HCT116 (cell line): ENCODE measurements around the gene SLC27A4. TPM values are rescaled to one million over a fixed set of nuclear protein-coding genes. Genes with fewer than 3 reads are reported as not detected.

Experiments used
- ATAC-seq: fragments of 200-7000 bp; cut with Tn5 transposase; 2 replicates; pipeline ENCODE4 v1.9.1; 2020; ENCODE audit warnings: mild to moderate bottlenecking, moderate library complexity
- BruUV-seq: library from RNA; stranded (reverse); fragments of 400-500 nt; replicated peaks from 2 replicates; lab custom pipeline; 2021; lab: Mats Ljungman, UMichigan
- CTCF ChIA-PET: fragments of 300-600 bp; sonication (Branson Sonifier 250); formaldehyde crosslinking; loops from one replicate; lab custom pipeline; 2021; ENCODE audit warnings: antibody characterized with exemption; lab: Charles Lee
- POLR2A ChIA-PET: fragments of 300-600, 350-600 bp; sonication (Branson Sonifier 250); formaldehyde crosslinking; loops from one replicate; lab custom pipeline; 2021; ENCODE audit warnings: antibody characterized with exemption; lab: Charles Lee
- RAD21 ChIA-PET, 2 experiments: fragments of 300-600 bp; sonication (Branson Sonifier 250); formaldehyde crosslinking; loops; one replicate each; lab custom pipeline; 2023; ENCODE audit warnings: low total read pairs in 2 of 2; ENCODE audit not compliant: uncharacterized antibody in 2 of 2, unreplicated experiment in 2 of 2, low non-redundant PET in 1 of 2; lab: Charles Lee
- DNase-seq: peaks from one replicate; pipeline ENCODE4 v3.0.0-alpha.2; 2010; ENCODE audit warnings: low read depth, low spot score
- H2AFZ ChIP-seq: fragments of 200-600 bp; shearing (Covaris generic), sonication (generic); 2 replicates; pipeline ENCODE4 v1.6.1; 2017; ENCODE audit warnings: low read depth, mixed run types, mixed read lengths, antibody characterized with exemption, low read length; ENCODE audit not compliant: poor library complexity, severe bottlenecking
- H3K27ac ChIP-seq: 2 replicates; pipeline ENCODE4 v1.5.1; 2012; ENCODE audit warnings: low read depth, low read length
- H3K27me3 ChIP-seq: fragments of 200-600 bp; sonication (generic); 2 replicates; pipeline ENCODE4 v1.6.1; 2016; ENCODE audit warnings: mixed run types, low read length, mixed read lengths; ENCODE audit not compliant: insufficient read depth
- H3K36me3 ChIP-seq, 2 experiments: fragments of 200-500 bp in 1 of 2; fragments of 200-600 bp in 1 of 2; sonication (Bioruptor generic) in 1 of 2; sonication (generic) in 1 of 2; 2 replicates each; pipeline versions ENCODE4 v1.5.1 to v1.6.1; 2014 to 2016; ENCODE audit warnings: low read length in 2 of 2, inconsistent platforms in 1 of 2, mixed read lengths in 1 of 2, mixed run types in 1 of 2; ENCODE audit not compliant: insufficient read depth in 2 of 2, control insufficient read depth in 1 of 2
- H3K4me1 ChIP-seq, 2 experiments: fragments of 200-600 bp in 1 of 2; sonication (generic) in 1 of 2; 2 replicates each; pipeline versions ENCODE4 v1.5.1 to v1.6.1; 2012 to 2017; ENCODE audit warnings: low read length in 2 of 2, inconsistent platforms in 1 of 2, mild to moderate bottlenecking in 1 of 2, mixed read lengths in 1 of 2, mixed run types in 1 of 2, moderate library complexity in 1 of 2; ENCODE audit not compliant: insufficient read depth in 2 of 2, control insufficient read depth in 1 of 2
- H3K4me2 ChIP-seq: fragments of 200-600 bp; sonication (generic); 2 replicates; pipeline ENCODE4 v1.6.1; 2017; ENCODE audit warnings: mixed run types, low read length, mixed read lengths
- H3K4me3 ChIP-seq, 2 experiments: fragments of 200-600 bp in 1 of 2; sonication (generic) in 1 of 2; replicated peaks in 1 of 2; 2 replicates each; pipeline ENCODE4 v1.5.1; 2011 to 2016; ENCODE audit warnings: low read length in 2 of 2, control low read depth in 1 of 2, low read depth in 1 of 2, mild to moderate bottlenecking in 1 of 2, mixed read lengths in 1 of 2, mixed run types in 1 of 2
- H3K79me2 ChIP-seq: fragments of 200-600 bp; sonication (generic); 2 replicates; pipeline ENCODE4 v1.6.1; 2017; ENCODE audit warnings: mild to moderate bottlenecking, mixed run types, low read length, moderate library complexity, mixed read lengths; ENCODE audit not compliant: insufficient read depth
- H3K9ac ChIP-seq: fragments of 200-600 bp; sonication (generic); 2 replicates; pipeline ENCODE4 v1.6.1; 2016; ENCODE audit warnings: low read length, mixed read lengths
- H3K9me2 ChIP-seq: fragments of 200-600 bp; sonication (generic), shearing (Covaris generic); 2 replicates; pipeline ENCODE4 v1.6.1; 2017; ENCODE audit warnings: mixed run types, mild to moderate bottlenecking, moderate library complexity; ENCODE audit not compliant: insufficient read depth
- H3K9me3 ChIP-seq, 2 experiments: fragments of 200-500 bp in 1 of 2; fragments of 200-600 bp in 1 of 2; sonication (Bioruptor generic) in 1 of 2; sonication (generic) in 1 of 2; 2 replicates each; pipeline ENCODE4 v1.6.1; 2014 to 2017; ENCODE audit warnings: low read length in 2 of 2, mixed read lengths in 2 of 2, inconsistent platforms in 1 of 2, low read depth in 1 of 2, mild to moderate bottlenecking in 1 of 2, mixed run types in 1 of 2, moderate library complexity in 1 of 2; ENCODE audit not compliant: control insufficient read depth in 1 of 2, insufficient read depth in 1 of 2
- H4K20me1 ChIP-seq: fragments of 200-600 bp; sonication (generic), shearing (Covaris generic); 2 replicates; pipeline ENCODE4 v1.6.1; 2017; ENCODE audit warnings: mixed run types, mild to moderate bottlenecking, moderate library complexity; ENCODE audit not compliant: insufficient read depth
- CBX3 ChIP-seq: IDR thresholded peaks from 2 replicates; pipeline ENCODE4 v1.6.1; 2012; ENCODE audit warnings: low read depth
- ELF1 ChIP-seq: IDR thresholded peaks from 2 replicates; pipeline ENCODE4 v1.6.1; 2012; ENCODE audit warnings: low read depth, borderline replicate concordance
- EZH2 ChIP-seq: fragments of 200-600 bp; sonication (generic); IDR thresholded peaks from 2 replicates; pipeline ENCODE4 v1.6.1; 2017; ENCODE audit warnings: antibody characterized with exemption, mixed run types
- EZH2phosphoT487 ChIP-seq: fragments of 200-600 bp; IDR thresholded peaks from 2 replicates; pipeline ENCODE4 v1.6.1; 2018; ENCODE audit warnings: antibody characterized with exemption, borderline replicate concordance
- JUND ChIP-seq: IDR thresholded peaks from 2 replicates; pipeline ENCODE4 v1.6.1; 2012
- POLR2A ChIP-seq: IDR thresholded peaks from 2 replicates; pipeline ENCODE4 v1.7.0; 2011; ENCODE audit warnings: borderline replicate concordance; ENCODE audit not compliant: insufficient read depth, insufficient read length; ENCODE audit errors: extremely low read depth
- RAD21 ChIP-seq: IDR thresholded peaks from 2 replicates; pipeline ENCODE4 v1.6.1; 2012; ENCODE audit warnings: low read depth, mild to moderate bottlenecking
- SIN3A ChIP-seq: IDR thresholded peaks from 2 replicates; pipeline ENCODE4 v1.6.1; 2012; ENCODE audit warnings: low read depth
- YY1 ChIP-seq: IDR thresholded peaks from 2 replicates; pipeline ENCODE4 v1.6.1; 2011; ENCODE audit warnings: low read length, low read depth, moderate library complexity, mild to moderate bottlenecking; ENCODE audit not compliant: insufficient replicate concordance; ENCODE audit errors: extremely low read depth
- ZFX ChIP-seq: fragments of 450-650 bp; IDR thresholded peaks from 2 replicates; pipeline ENCODE4 v1.6.1; 2017
- ZNF274 ChIP-seq: fragments of 200-500 bp; sonication (Bioruptor generic); IDR thresholded peaks from 2 replicates; pipeline ENCODE4 v1.6.1; 2014; ENCODE audit warnings: mild to moderate bottlenecking, low read depth, low read length, inconsistent platforms
- intact Hi-C: fragments of 100-400 bp; cut with micrococcal nuclease; formaldehyde crosslinking; loops from 2 replicates; pipeline ENCODE4 v1.10.0; 2022
- total RNA-seq: library from RNA; stranded (reverse); gene quantifications from one replicate; pipeline ENCODE4 v1.2.1, GENCODE V29; 2021; ENCODE audit not compliant: unreplicated experiment
- TF ChIP-seq, protein P1 (sequence below): IDR thresholded peaks from 2 replicates; pipeline ENCODE4 v1.6.1; 2012; ENCODE audit warnings: low read depth
- TF ChIP-seq, protein P2 (sequence below): IDR thresholded peaks from 2 replicates; pipeline ENCODE4 v1.6.1; 2012
- TF ChIP-seq, protein P3 (sequence below): IDR thresholded peaks from 2 replicates; pipeline ENCODE4 v1.6.1; 2011; ENCODE audit warnings: mild to moderate bottlenecking, low read length, moderate library complexity; ENCODE audit not compliant: insufficient replicate concordance; ENCODE audit errors: extremely low read depth

The SLC27A4 gene
- total RNA-seq, 1 experiment from 2014 or later = 33.9 TPM

DNA sequence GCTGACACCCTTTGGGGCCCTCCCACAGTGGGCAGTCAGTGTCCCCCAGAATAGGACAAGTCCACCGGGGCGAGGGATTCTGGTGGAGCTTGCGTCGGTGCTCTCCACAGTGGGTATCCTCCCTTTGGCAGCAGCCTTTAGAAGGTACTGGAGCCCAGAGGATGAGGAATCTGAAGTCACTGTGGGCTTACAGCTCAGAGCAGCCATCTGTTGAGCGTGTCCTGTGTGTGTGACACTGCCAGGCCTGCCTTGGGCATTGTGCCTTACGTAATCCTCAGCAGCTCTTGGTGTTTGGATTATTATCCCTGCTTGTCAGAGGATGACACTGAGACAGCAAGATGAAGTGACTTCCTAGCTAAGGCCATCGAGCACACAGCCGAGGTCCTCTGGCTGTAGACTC, 43.5 kb downstream of the SLC27A4 start:
- H4K20me1 ChIP-seq = no peaks in the 10 kb centered on the region
- H3K27me3 ChIP-seq = no peaks in the 10 kb centered on the region
- POLR2A ChIA-PET = no interaction called here
- DNase-seq = no peak
- no peaks in the 10 kb centered on the region for H3K4me1 ChIP-seq
- H3K9ac ChIP-seq = no peak overlapping the region
- intact Hi-C loops = no loop called here
- no TSS peak for BruUV-seq
- H3K9me2 ChIP-seq = no peaks in the 10 kb centered on the region
- H3K4me3 ChIP-seq = no peak overlapping the region
- CTCF ChIA-PET = no interaction called here
- no peak overlapping the region for H3K27ac ChIP-seq
- no peak overlapping the region for H3K4me2 ChIP-seq
- peaks cover 8% of the 10 kb centered on the region; the same call in 1 of the 2 replicates for H3K79me2 ChIP-seq
- H2AFZ ChIP-seq = no peak overlapping the region
- no peak for ATAC-seq
- RAD21 ChIA-PET = no interaction called here
- H3K36me3 ChIP-seq = peaks cover 3 to 8% of the 10 kb centered on the region in 2 experiments; a peak in 3 of 4 replicates
- H3K9me3 ChIP-seq = no peaks in the 10 kb centered on the region
- TF ChIP-seq, protein P1, sequence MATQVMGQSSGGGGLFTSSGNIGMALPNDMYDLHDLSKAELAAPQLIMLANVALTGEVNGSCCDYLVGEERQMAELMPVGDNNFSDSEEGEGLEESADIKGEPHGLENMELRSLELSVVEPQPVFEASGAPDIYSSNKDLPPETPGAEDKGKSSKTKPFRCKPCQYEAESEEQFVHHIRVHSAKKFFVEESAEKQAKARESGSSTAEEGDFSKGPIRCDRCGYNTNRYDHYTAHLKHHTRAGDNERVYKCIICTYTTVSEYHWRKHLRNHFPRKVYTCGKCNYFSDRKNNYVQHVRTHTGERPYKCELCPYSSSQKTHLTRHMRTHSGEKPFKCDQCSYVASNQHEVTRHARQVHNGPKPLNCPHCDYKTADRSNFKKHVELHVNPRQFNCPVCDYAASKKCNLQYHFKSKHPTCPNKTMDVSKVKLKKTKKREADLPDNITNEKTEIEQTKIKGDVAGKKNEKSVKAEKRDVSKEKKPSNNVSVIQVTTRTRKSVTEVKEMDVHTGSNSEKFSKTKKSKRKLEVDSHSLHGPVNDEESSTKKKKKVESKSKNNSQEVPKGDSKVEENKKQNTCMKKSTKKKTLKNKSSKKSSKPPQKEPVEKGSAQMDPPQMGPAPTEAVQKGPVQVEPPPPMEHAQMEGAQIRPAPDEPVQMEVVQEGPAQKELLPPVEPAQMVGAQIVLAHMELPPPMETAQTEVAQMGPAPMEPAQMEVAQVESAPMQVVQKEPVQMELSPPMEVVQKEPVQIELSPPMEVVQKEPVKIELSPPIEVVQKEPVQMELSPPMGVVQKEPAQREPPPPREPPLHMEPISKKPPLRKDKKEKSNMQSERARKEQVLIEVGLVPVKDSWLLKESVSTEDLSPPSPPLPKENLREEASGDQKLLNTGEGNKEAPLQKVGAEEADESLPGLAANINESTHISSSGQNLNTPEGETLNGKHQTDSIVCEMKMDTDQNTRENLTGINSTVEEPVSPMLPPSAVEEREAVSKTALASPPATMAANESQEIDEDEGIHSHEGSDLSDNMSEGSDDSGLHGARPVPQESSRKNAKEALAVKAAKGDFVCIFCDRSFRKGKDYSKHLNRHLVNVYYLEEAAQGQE = no peak
- TF ChIP-seq EZH2phosphoT487 = no peak
- TF ChIP-seq YY1 = no peak
- no peak for TF ChIP-seq EZH2
- TF ChIP-seq ZFX = no peak
- no peak for TF ChIP-seq JUND
- TF ChIP-seq RAD21 = no peak
- no peak for TF ChIP-seq POLR2A
- TF ChIP-seq, protein P2, sequence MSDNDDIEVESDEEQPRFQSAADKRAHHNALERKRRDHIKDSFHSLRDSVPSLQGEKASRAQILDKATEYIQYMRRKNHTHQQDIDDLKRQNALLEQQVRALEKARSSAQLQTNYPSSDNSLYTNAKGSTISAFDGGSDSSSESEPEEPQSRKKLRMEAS = no peak
- TF ChIP-seq, protein P3, sequence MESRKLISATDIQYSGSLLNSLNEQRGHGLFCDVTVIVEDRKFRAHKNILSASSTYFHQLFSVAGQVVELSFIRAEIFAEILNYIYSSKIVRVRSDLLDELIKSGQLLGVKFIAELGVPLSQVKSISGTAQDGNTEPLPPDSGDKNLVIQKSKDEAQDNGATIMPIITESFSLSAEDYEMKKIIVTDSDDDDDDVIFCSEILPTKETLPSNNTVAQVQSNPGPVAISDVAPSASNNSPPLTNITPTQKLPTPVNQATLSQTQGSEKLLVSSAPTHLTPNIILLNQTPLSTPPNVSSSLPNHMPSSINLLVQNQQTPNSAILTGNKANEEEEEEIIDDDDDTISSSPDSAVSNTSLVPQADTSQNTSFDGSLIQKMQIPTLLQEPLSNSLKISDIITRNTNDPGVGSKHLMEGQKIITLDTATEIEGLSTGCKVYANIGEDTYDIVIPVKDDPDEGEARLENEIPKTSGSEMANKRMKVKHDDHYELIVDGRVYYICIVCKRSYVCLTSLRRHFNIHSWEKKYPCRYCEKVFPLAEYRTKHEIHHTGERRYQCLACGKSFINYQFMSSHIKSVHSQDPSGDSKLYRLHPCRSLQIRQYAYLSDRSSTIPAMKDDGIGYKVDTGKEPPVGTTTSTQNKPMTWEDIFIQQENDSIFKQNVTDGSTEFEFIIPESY = no peak
- no peak for TF ChIP-seq SIN3A
- TF ChIP-seq ELF1 = no peak
- no peak for TF ChIP-seq CBX3
- TF ChIP-seq ZNF274 = no peak
